Glomerular endothelial cell (primary cell): Measurements from ENCODE around the gene SKI. TPM values are rescaled to one million over a fixed set of nuclear protein-coding genes. Genes with fewer than 3 reads are reported as not detected.
A peak's percentile ranks its signal among the peaks of the same experiment; 100 is the strongest.
"Not testable (repeated sequence)": the region's sequence is repeated elsewhere in the genome, so short reads cannot be mapped to it uniquely, and the experiment has no call there.

Source experiments
- DNase-seq: peaks from one replicate; pipeline ENCODE4 v3.0.0-alpha.2; 2011; ENCODE audit warnings: low read depth, low spot score; ENCODE audit errors: extremely low read depth
- total RNA-seq: library from RNA; depleted of rRNA; stranded (reverse); fragments of >200 nt; gene quantifications from 2 replicates; pipeline ENCODE4 v1.2.3, GENCODE V29; 2015

Gene SKI
- total RNA-seq, 1 donor from 2014 or later, result 84.2 TPM

- DNase-seq, result no peak
These were observed 87.7 kb downstream of the SKI start for GRCh38 chr1:2315674-2316450.

GRCh38 chr1:2316451-2316961 is 88.4 kb downstream of the SKI start:
- DNase-seq, result no peak

- DNase-seq, result no peak
These were observed 89.3 kb downstream of the SKI start for GRCh38 chr1:2317230-2318065.

GRCh38 chr1:2318314-2319278 is 90.5 kb downstream of the SKI start:
- no peak for DNase-seq

- DNase-seq, result no peak
These were observed 91.2 kb downstream of the SKI start for GRCh38 chr1:2319291-2319690.

GRCh38 chr1:2320006-2320405 is 91.9 kb downstream of the SKI start:
- DNase-seq, result no peak

GRCh38 chr1:2320760-2321667 is 92.9 kb downstream of the SKI start:
- DNase-seq, result no peak

GRCh38 chr1:2322065-2322571 is 94.0 kb downstream of the SKI start:
- DNase-seq, result peak; percentile 18

GRCh38 chr1:2322581-2323211 is 94.6 kb downstream of the SKI start:
- no peak for DNase-seq

GRCh38 chr1:2323451-2323974 is 95.4 kb downstream of the SKI start:
- DNase-seq, result no peak

GRCh38 chr1:2324553-2325366 is 96.6 kb downstream of the SKI start:
- no peak for DNase-seq

GRCh38 chr1:2326524-2326923 is 98.4 kb downstream of the SKI start:
- no peak for DNase-seq

GRCh38 chr1:2327162-2327561 is 99.0 kb downstream of the SKI start:
- not testable (repeated sequence) for DNase-seq

GRCh38 chr1:2327841-2328240 is 99.7 kb downstream of the SKI start:
- no peak for DNase-seq

- DNase-seq, result no peak
These were observed 100.7 kb downstream of the SKI start for GRCh38 chr1:2328676-2329455.

GRCh38 chr1:2330035-2330434 is 101.9 kb downstream of the SKI start:
- no peak for DNase-seq
